Prostate gland (tissue), 2 donors: ENCODE data around the gene TMPRSS9. TPM values are rescaled to one million over a fixed set of nuclear protein-coding genes. Genes with fewer than 3 reads are reported as not detected.

Experiments used
- DNase-seq: peaks from one replicate; pipeline ENCODE4 v3.0.0-alpha.2; 2019; ENCODE audit warnings: low spot score
- H3K27ac ChIP-seq, 2 donors: fragments of 200-600 bp; sonication (generic); 2 replicates each; pipeline ENCODE4 v1.5.1; 2017 to 2019
- H3K27me3 ChIP-seq: fragments of 200-600 bp; sonication (generic); replicated peaks from 2 replicates; pipeline ENCODE4 v1.5.1; 2019; ENCODE audit not compliant: insufficient read depth
- H3K36me3 ChIP-seq, 2 donors: fragments of 200-600 bp; sonication (generic); 1 replicate in 1 of 2; 2 replicates in 1 of 2; pipeline versions ENCODE4 v1.5.1 to v1.8.1; 2017 to 2019
- H3K4me1 ChIP-seq: fragments of 200-600 bp; sonication (generic); replicated peaks from 2 replicates; pipeline ENCODE4 v1.5.1; 2019
- H3K4me3 ChIP-seq, 2 donors: fragments of 200-600 bp; sonication (generic); 2 replicates each; pipeline ENCODE4 v1.5.1; 2017 to 2019
- H3K9me3 ChIP-seq: fragments of 200-600 bp; sonication (generic); 2 replicates; pipeline ENCODE4 v1.5.1; 2017
- CTCF ChIP-seq, 4 experiments: fragments of 200-600 bp in 2 of 4; fragments of 450-650 bp in 2 of 4; sonication (generic) in 2 of 4; IDR thresholded peaks; 1 replicate in 3 of 4; 2 replicates in 1 of 4; pipeline ENCODE4 v1.5.1; 2016 to 2019; ENCODE audit warnings: antibody characterized with exemption in 4 of 4, mild to moderate bottlenecking in 2 of 4, moderate library complexity in 2 of 4
- POLR2A ChIP-seq: fragments of 450-650 bp; IDR thresholded peaks from one replicate; pipeline ENCODE4 v1.6.1; 2016; ENCODE audit warnings: antibody characterized with exemption, mild to moderate bottlenecking
- POLR2AphosphoS5 ChIP-seq: sonication (generic); formaldehyde crosslinking; IDR thresholded peaks from one replicate; pipeline ENCODE4 v1.6.1; 2017; ENCODE audit warnings: antibody characterized with exemption
- whole genome bisulfite sequencing: methylation state at CpG from one replicate; pipeline ENCODE4 v1.1.5; 2018; 5-methylcytosine and 5-hydroxymethylcytosine counted together
- intact Hi-C: fragments of 100-400 bp; cut with DNase I; formaldehyde crosslinking; loops from one replicate; pipeline ENCODE4 v1.14.2; 2022
- total RNA-seq, 2 donors: library from RNA; depleted of rRNA; stranded (reverse); fragments of >200 nt; gene quantifications; one replicate each; pipeline ENCODE4 v1.1.0, GENCODE V29; 2016

Gene TMPRSS9
- total RNA-seq, 2 donors from 2014 or later = 0.14 to 2.2 TPM

GRCh38 chr19:2376784-2377519 is 16.9 kb downstream of the TMPRSS9 start:
- intact Hi-C loops = no loop called here
- Histone ChIP-seq H3K4me1 (no peaks in the 10 kb centered on the region), H3K4me3 (no peak overlapping the region), H3K27me3 (no peaks in the 10 kb centered on the region), H3K27ac (no peak overlapping the region), H3K36me3 (no peaks in the 10 kb centered on the region), H3K9me3 (no peaks in the 10 kb centered on the region)
- TF ChIP-seq POLR2AphosphoS5 = no peak
- TF ChIP-seq CTCF (IDR thresholded peaks at IDR 0.05) = no peak
- no peak for TF ChIP-seq POLR2A
- WGBS = 73% methylated on average over 15 of the region's 15 CpGs
- DNase-seq = no peak

GRCh38 chr19:2380567-2380966 is 20.5 kb downstream of the TMPRSS9 start:
- 87% methylated on average over 2 of the region's 2 CpGs for WGBS
- intact Hi-C loops = no loop called here

GRCh38 chr19:2381148-2381820 is 21.2 kb downstream of the TMPRSS9 start:
- Histone ChIP-seq H3K36me3 (no peaks in the 10 kb centered on the region), H3K4me3 (no peak overlapping the region), H3K27me3 (no peaks in the 10 kb centered on the region), H3K9me3 (no peaks in the 10 kb centered on the region), H3K27ac (no peak overlapping the region), H3K4me1 (no peaks in the 10 kb centered on the region)
- intact Hi-C loops = no loop called here
- no peak for DNase-seq
- TF ChIP-seq POLR2A (no peak), CTCF (IDR thresholded peaks at IDR 0.05) (no peak), POLR2AphosphoS5 (no peak)
- WGBS = 29% methylated on average over 18 of the region's 18 CpGs

More at GRCh38 chr19:2380567-2380966, 20.5 kb downstream of the TMPRSS9 start:
- TF ChIP-seq POLR2AphosphoS5 = no peak
- TF ChIP-seq POLR2A = no peak
- TF ChIP-seq CTCF (IDR thresholded peaks at IDR 0.05) = no peak
- Histone ChIP-seq H3K36me3 (no peaks in the 10 kb centered on the region), H3K27ac (no peak overlapping the region), H3K4me3 (no peak overlapping the region), H3K27me3 (no peaks in the 10 kb centered on the region), H3K4me1 (no peaks in the 10 kb centered on the region), H3K9me3 (no peaks in the 10 kb centered on the region)
- DNase-seq = no peak

- Histone ChIP-seq H3K27me3 (no peaks in the 10 kb centered on the region), H3K9me3 (no peaks in the 10 kb centered on the region), H3K36me3 (no peaks in the 10 kb centered on the region)
Measured at GRCh38 chr19:2382530-2383222, 22.6 kb downstream of the TMPRSS9 start.

More at GRCh38 chr19:2382530-2383222, 22.6 kb downstream of the TMPRSS9 start:
- intact Hi-C loops = no loop called here
- Histone ChIP-seq H3K27ac (no peak overlapping the region), H3K4me3 (no peak overlapping the region), H3K4me1 (no peaks in the 10 kb centered on the region)
- 92% methylated on average over 13 of the region's 13 CpGs for WGBS
- TF ChIP-seq POLR2A (no peak), CTCF (IDR thresholded peaks at IDR 0.05) (no peak), POLR2AphosphoS5 (no peak)
- DNase-seq = no peak
